Limb (tissue), 2 donors: ENCODE data around the gene DUSP19.
"Not testable (repeated sequence)": the region's sequence is repeated elsewhere in the genome, so short reads cannot be mapped to it uniquely, and the experiment has no call there.

Source experiments
- DNase-seq, 2 donors: peaks; one replicate each; pipeline ENCODE4 v3.0.0-alpha.2; 2016; ENCODE audit errors: extremely low spot score in 2 of 2

The DUSP19 gene

GRCh38 chr2:183078464-183079138 is at the start of gene DUSP19:
DUSP19 (plus strand) TSS chr2:183078747; CDS start chr2:183078934, 187 bp downstream.
- DNase-seq, result peak; percentile 92 to 95

GRCh38 chr2:183029219-183029618 is 49.3 kb upstream of the DUSP19 start:
- no peak for DNase-seq

- DNase-seq, result no peak
Observed at GRCh38 chr2:183031911-183032794, 46.4 kb upstream of the DUSP19 start.

GRCh38 chr2:183033951-183034350 is 44.6 kb upstream of the DUSP19 start:
- DNase-seq, result no peak

GRCh38 chr2:183034806-183035205 is 43.7 kb upstream of the DUSP19 start:
- DNase-seq, result no peak

GRCh38 chr2:183035298-183035953 is 43.1 kb upstream of the DUSP19 start:
- DNase-seq, result peak in 1 of 2 donors; percentile 53

- DNase-seq, result no peak
Observed at GRCh38 chr2:183035954-183036669, 42.4 kb upstream of the DUSP19 start.

- no peak for DNase-seq
Observed at GRCh38 chr2:183037074-183037552, 41.4 kb upstream of the DUSP19 start.

- peak; percentile 35 to 81 for DNase-seq
Observed at GRCh38 chr2:183037553-183038340, 40.8 kb upstream of the DUSP19 start.

- peak; percentile 91 to 97 for DNase-seq
Observed at GRCh38 chr2:183038341-183039300, 39.9 kb upstream of the DUSP19 start, which contains the start of gene NCKAP1. NCKAP1 (minus strand) TSS chr2:183038457; CDS start chr2:183038099, 358 bp downstream.

GRCh38 chr2:183040604-183041003 is 37.9 kb upstream of the DUSP19 start:
- DNase-seq, result no peak

GRCh38 chr2:183043580-183043979 is 35.0 kb upstream of the DUSP19 start:
- not testable (repeated sequence) for DNase-seq

GRCh38 chr2:183047486-183048125 is 30.9 kb upstream of the DUSP19 start:
- DNase-seq, result not testable (repeated sequence)

- DNase-seq, result no peak
Observed at GRCh38 chr2:183049420-183049819, 29.1 kb upstream of the DUSP19 start.

- no peak for DNase-seq
Observed at GRCh38 chr2:183057333-183057985, 21.1 kb upstream of the DUSP19 start.

- no peak for DNase-seq
Observed at GRCh38 chr2:183059561-183059960, 19.0 kb upstream of the DUSP19 start.

GRCh38 chr2:183060571-183061231 is 17.8 kb upstream of the DUSP19 start:
- DNase-seq, result no peak

- no peak for DNase-seq
Observed at GRCh38 chr2:183063083-183063482, 15.5 kb upstream of the DUSP19 start.
